ENCODE results near the gene SPAG6. TPM values are rescaled to one million over a fixed set of nuclear protein-coding genes. Genes with fewer than 3 reads are reported as not detected.

SPAG6 gene
- total and polyA plus RNA-seq, 2 of the 8 experiments (the other 6 are each of a cell fraction or from before 2014, with no cell fraction given): 0.14 TPM; not detected in 1

DNA sequence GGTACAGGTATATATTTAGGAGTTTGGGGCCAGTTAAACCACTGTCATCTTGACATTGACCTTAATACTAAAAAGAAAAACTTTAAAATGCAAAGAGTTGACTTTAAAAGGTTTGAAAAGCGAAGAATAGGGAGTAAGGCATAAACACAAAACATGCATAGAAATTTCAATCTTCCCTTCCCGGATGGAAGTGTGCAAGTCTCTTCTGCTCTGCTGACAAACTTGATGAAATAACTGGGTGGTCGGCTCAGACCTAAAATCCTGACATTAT, 3.4 kb upstream of the SPAG6 start (continued):
- TF ChIP-seq, protein P1, sequence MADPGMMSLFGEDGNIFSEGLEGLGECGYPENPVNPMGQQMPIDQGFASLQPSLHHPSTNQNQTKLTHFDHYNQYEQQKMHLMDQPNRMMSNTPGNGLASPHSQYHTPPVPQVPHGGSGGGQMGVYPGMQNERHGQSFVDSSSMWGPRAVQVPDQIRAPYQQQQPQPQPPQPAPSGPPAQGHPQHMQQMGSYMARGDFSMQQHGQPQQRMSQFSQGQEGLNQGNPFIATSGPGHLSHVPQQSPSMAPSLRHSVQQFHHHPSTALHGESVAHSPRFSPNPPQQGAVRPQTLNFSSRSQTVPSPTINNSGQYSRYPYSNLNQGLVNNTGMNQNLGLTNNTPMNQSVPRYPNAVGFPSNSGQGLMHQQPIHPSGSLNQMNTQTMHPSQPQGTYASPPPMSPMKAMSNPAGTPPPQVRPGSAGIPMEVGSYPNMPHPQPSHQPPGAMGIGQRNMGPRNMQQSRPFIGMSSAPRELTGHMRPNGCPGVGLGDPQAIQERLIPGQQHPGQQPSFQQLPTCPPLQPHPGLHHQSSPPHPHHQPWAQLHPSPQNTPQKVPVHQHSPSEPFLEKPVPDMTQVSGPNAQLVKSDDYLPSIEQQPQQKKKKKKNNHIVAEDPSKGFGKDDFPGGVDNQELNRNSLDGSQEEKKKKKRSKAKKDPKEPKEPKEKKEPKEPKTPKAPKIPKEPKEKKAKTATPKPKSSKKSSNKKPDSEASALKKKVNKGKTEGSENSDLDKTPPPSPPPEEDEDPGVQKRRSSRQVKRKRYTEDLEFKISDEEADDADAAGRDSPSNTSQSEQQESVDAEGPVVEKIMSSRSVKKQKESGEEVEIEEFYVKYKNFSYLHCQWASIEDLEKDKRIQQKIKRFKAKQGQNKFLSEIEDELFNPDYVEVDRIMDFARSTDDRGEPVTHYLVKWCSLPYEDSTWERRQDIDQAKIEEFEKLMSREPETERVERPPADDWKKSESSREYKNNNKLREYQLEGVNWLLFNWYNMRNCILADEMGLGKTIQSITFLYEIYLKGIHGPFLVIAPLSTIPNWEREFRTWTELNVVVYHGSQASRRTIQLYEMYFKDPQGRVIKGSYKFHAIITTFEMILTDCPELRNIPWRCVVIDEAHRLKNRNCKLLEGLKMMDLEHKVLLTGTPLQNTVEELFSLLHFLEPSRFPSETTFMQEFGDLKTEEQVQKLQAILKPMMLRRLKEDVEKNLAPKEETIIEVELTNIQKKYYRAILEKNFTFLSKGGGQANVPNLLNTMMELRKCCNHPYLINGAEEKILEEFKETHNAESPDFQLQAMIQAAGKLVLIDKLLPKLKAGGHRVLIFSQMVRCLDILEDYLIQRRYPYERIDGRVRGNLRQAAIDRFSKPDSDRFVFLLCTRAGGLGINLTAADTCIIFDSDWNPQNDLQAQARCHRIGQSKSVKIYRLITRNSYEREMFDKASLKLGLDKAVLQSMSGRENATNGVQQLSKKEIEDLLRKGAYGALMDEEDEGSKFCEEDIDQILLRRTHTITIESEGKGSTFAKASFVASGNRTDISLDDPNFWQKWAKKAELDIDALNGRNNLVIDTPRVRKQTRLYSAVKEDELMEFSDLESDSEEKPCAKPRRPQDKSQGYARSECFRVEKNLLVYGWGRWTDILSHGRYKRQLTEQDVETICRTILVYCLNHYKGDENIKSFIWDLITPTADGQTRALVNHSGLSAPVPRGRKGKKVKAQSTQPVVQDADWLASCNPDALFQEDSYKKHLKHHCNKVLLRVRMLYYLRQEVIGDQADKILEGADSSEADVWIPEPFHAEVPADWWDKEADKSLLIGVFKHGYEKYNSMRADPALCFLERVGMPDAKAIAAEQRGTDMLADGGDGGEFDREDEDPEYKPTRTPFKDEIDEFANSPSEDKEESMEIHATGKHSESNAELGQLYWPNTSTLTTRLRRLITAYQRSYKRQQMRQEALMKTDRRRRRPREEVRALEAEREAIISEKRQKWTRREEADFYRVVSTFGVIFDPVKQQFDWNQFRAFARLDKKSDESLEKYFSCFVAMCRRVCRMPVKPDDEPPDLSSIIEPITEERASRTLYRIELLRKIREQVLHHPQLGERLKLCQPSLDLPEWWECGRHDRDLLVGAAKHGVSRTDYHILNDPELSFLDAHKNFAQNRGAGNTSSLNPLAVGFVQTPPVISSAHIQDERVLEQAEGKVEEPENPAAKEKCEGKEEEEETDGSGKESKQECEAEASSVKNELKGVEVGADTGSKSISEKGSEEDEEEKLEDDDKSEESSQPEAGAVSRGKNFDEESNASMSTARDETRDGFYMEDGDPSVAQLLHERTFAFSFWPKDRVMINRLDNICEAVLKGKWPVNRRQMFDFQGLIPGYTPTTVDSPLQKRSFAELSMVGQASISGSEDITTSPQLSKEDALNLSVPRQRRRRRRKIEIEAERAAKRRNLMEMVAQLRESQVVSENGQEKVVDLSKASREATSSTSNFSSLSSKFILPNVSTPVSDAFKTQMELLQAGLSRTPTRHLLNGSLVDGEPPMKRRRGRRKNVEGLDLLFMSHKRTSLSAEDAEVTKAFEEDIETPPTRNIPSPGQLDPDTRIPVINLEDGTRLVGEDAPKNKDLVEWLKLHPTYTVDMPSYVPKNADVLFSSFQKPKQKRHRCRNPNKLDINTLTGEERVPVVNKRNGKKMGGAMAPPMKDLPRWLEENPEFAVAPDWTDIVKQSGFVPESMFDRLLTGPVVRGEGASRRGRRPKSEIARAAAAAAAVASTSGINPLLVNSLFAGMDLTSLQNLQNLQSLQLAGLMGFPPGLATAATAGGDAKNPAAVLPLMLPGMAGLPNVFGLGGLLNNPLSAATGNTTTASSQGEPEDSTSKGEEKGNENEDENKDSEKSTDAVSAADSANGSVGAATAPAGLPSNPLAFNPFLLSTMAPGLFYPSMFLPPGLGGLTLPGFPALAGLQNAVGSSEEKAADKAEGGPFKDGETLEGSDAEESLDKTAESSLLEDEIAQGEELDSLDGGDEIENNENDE (IDR thresholded peaks at IDR 0.05; ENCODE audit: insufficient replicate concordance, low read length): no peak
- TF ChIP-seq SAP30 (IDR thresholded peaks at IDR 0.05; ENCODE audit: insufficient read depth, insufficient replicate concordance, low read length) (no peak), CHD1 (IDR thresholded peaks at IDR 0.05; ENCODE audit: low read depth, low read length) (no peak), BCL11A (IDR thresholded peaks at IDR 0.05; ENCODE audit: low read depth in 2 of 2, low read length in 2 of 2) (no peak)

Measured in H1 (cell line).